Measurements from ENCODE around the gene DPP9. TPM values are rescaled to one million over a fixed set of nuclear protein-coding genes. Genes with fewer than 3 reads are reported as not detected.

The DPP9 gene
- total RNA-seq, 1 experiment from 2014 or later, result 46.4 TPM

DNA sequence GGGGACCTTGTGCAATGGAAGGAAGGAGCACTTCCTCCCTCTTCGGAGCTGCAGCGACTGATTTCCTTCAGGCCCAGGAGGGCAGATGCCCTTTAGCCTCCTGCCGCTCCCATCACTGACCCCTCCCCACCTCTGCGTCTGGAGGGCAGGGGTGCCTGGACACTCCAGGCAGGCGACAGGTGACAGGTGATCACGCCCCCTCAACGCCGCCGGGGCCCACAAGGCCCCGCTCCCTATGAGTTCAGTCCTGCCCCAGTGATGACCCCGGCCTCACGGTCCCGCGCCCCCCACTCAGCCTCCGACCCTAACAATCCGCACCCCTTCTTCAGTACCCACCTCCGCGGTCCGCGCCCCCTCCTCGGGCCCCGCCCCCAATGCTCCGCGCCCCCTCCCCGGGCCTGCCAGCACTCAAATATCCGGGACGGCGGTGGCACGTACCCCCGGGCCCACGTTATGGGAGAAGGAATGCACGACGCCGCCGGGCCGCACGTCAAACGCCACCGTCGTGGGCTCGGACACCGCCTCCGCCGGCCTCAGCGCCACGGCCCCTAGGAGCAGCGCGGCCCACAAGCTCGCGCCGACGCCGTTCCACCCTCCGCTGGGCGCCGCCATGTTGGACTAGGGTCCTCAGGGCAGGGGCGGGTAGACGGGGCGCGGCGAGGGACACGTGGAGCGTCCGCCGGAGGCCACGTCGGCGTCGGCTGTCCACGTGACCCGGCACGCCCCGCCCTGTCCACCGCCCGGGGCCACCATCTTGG, 53.7 kb downstream of the DPP9 start, which contains the start of gene MYDGF:
TSS of gene MYDGF (minus strand) at position 620 of the 758 bp plus-strand sequence. CDS start at position 612, 8 bp downstream.
- no peaks in the 10 kb centered on the region for H3K4me1 ChIP-seq (ENCODE audit: insufficient read depth, low read length)
- H2BK120ac ChIP-seq (ENCODE audit: low read depth, low read length, poor library complexity, severe bottlenecking), result no peak within 1 kb of the TSS
- H3T11ph ChIP-seq (ENCODE audit: low read length), result no peak within 1 kb of the TSS
- no CpG with 5 or more reads among the region's 75 CpGs for WGBS (ENCODE audit: extremely low coverage, insufficient read length, low lambda C conversion rate)
- no peak within 1 kb of the TSS for H2BK12ac ChIP-seq (ENCODE audit: insufficient read length, low read depth, low read length)
- H3K4me3 Mint-ChIP-seq, result peak within 1 kb of the TSS; percentile 93 to 97
- no peak within 1 kb of the TSS for H2BK20ac ChIP-seq (ENCODE audit: low read depth, low read length, poor library complexity, severe bottlenecking)
- H3K9me3 ChIP-seq (ENCODE audit: control insufficient read depth, low read depth, low read length), result no peaks in the 10 kb centered on the region
- no peak within 1 kb of the TSS for H4K8ac ChIP-seq (replicated peaks; ENCODE audit: insufficient read length, low read depth, low read length)
- H3K79me1 ChIP-seq (ENCODE audit: insufficient read depth, low read depth, low read length, poor library complexity, severe bottlenecking), result no peaks in the 10 kb centered on the region
- no peaks in the 10 kb centered on the region for H4K20me1 ChIP-seq (ENCODE audit: control insufficient read depth, insufficient read depth, insufficient read length)
- H3K56ac ChIP-seq (ENCODE audit: insufficient read length, low read depth, low read length), result no peak within 1 kb of the TSS
- H2AK5ac ChIP-seq (ENCODE audit: insufficient read length, low read length), result no peak within 1 kb of the TSS
- peak within 1 kb of the TSS; percentile 79 for H3K4me2 ChIP-seq (ENCODE audit: insufficient read depth, insufficient read length, low read length)
- H2BK15ac ChIP-seq (ENCODE audit: low read depth, low read length), result no peak within 1 kb of the TSS
- H3K79me2 ChIP-seq (ENCODE audit: insufficient read depth, low read length), result no peaks in the 10 kb centered on the region
- peak within 1 kb of the TSS; percentile 26; the same call in 1 of the 2 replicates for H3K14ac ChIP-seq (ENCODE audit: insufficient read depth, low read length)
- H3K27me3 Mint-ChIP-seq (ENCODE audit: low read depth), result no peaks in the 10 kb centered on the region
- peak within 1 kb of the TSS; percentile 79 for H3K9ac ChIP-seq (ENCODE audit: extremely low read depth, insufficient read length, low read length)
- peak within 1 kb of the TSS; percentile 82 for H2AFZ ChIP-seq (ENCODE audit: low read length)
- no peak within 1 kb of the TSS for H2BK5ac ChIP-seq (ENCODE audit: insufficient read length, low read length)
- TF ChIP-seq, protein P1, sequence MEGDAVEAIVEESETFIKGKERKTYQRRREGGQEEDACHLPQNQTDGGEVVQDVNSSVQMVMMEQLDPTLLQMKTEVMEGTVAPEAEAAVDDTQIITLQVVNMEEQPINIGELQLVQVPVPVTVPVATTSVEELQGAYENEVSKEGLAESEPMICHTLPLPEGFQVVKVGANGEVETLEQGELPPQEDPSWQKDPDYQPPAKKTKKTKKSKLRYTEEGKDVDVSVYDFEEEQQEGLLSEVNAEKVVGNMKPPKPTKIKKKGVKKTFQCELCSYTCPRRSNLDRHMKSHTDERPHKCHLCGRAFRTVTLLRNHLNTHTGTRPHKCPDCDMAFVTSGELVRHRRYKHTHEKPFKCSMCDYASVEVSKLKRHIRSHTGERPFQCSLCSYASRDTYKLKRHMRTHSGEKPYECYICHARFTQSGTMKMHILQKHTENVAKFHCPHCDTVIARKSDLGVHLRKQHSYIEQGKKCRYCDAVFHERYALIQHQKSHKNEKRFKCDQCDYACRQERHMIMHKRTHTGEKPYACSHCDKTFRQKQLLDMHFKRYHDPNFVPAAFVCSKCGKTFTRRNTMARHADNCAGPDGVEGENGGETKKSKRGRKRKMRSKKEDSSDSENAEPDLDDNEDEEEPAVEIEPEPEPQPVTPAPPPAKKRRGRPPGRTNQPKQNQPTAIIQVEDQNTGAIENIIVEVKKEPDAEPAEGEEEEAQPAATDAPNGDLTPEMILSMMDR (conservative IDR thresholded peaks at IDR 0.05), result no peak
- no peak within 1 kb of the TSS for H4K91ac ChIP-seq (ENCODE audit: insufficient read length, low read depth, low read length)
- no peak within 1 kb of the TSS for H3K27ac ChIP-seq (ENCODE audit: insufficient read length, low read depth, low read length)
- H3K27me3 ChIP-seq (ENCODE audit: insufficient read depth, low read length), result no peaks in the 10 kb centered on the region
- no peak within 1 kb of the TSS for H3K23ac ChIP-seq (ENCODE audit: insufficient read length, low read depth, low read length)
- no peak within 1 kb of the TSS for H3K4ac ChIP-seq (ENCODE audit: low read depth, low read length)
- no peaks in the 10 kb centered on the region for H3K9me3 Mint-ChIP-seq
- peaks cover 5 to 10% of the 10 kb centered on the region in 2 experiments for H3K4me1 Mint-ChIP-seq
- no peak within 1 kb of the TSS for H3K18ac ChIP-seq (ENCODE audit: insufficient read length, low read depth, low read length)
- peak; percentile 92 for DNase-seq
- H3K23me2 ChIP-seq (ENCODE audit: insufficient read length, low read depth, low read length, poor library complexity, severe bottlenecking), result peaks cover 6% of the 10 kb centered on the region
- H3K27ac Mint-ChIP-seq, result peak within 1 kb of the TSS; percentile 2 to 96 (median 85); a peak in 4 of 7 replicates
- no peak within 1 kb of the TSS for H4K5ac ChIP-seq (ENCODE audit: insufficient read length, low read depth, low read length)
- H3K36me3 Mint-ChIP-seq (ENCODE audit: insufficient read depth in 1 of 3, low read depth in 3 of 3), result peaks cover 6 to 21% (median 12%) of the 10 kb centered on the region in 3 experiments; a peak in 6 of 7 replicates
